Activated CD8-positive, alpha-beta memory T cell treated with anti-CD3 and anti-CD28 coated beads, Interleukin-2, amount 50 U/mL, for 48 hours (primary cell): Measurements from ENCODE around the gene ACOT7.
A peak's percentile ranks its signal among the peaks of the same experiment; 100 is the strongest.

Experiments
- DNase-seq: peaks from one replicate; pipeline ENCODE4 v3.0.0-alpha.2; 2020

Gene ACOT7

GRCh38 chr1:6424000-6424565 is 30.5 kb upstream of the ACOT7 start:
- peak; percentile 52 for DNase-seq

DNA sequence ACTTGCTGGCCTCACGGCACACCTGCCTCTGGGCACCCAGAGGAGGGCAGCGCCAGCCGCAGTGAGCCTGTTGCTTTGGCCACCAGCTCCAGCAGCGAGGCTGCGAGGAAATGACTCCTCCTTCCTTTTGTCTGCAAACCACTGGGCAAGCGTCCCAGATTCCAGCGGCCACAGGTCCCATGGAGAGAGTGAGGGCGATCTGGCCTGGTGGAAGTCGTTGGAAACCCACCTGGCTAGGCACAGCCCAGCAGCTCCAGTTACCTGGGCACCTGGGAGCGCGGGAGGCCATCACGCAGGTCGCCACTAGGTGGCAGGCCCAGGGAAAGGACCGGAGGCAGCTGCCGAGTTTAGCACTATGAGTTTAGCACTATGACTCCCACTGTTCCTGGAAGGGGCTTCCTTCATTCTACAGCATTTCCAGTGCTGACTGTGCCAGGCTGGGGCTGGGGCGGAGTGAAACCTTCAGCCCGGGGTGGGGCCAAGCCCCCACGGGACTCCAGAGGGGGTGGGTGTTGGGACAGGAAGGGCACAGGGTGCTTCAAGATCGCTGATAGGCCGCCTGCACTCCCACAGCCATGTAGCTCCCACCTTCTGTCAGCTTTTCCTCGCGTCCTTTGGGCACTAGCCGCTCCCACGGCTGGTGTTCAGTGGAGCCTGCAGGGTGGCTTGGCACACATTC is 29.9 kb upstream of the ACOT7 start:
- DNase-seq: peak; percentile 83

GRCh38 chr1:6421266-6421665 is 27.7 kb upstream of the ACOT7 start:
- DNase-seq: no peak

DNA sequence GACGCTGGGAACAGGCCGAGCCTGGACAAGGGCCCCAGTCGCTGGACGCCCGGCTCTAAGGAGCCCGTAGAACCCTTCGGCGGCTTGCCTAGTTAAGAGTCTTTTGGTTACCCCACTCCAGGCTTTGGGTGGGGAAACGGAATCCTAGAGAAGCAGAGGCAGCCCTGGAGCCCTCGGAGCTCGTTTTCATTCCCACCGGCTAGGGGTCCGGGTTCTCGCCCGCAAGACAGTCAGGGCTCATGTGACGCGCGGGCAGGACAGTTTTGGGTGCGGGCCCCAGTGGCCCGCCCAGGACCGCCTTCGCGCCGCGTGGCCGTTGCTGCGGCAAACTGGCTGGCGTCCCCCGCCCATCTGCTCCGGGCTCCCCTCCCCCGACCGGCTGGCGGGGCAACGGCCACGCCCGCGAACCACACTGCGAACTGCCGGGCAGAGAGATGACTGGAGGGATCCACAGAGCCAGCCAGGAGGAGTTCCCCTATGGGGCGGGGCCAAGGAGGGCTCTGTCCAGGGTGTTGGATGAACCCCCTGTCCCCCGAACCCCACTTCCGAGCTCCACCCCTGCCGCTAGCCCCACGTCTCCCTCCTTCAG is 27.0 kb upstream of the ACOT7 start:
- DNase-seq: no peak

GRCh38 chr1:6419804-6420453 is 26.4 kb upstream of the ACOT7 start, which contains the start of gene HES2:
Gene HES2, minus strand, starts transcription at chr1:6419919. Its CDS starts 99 bp downstream, at chr1:6419820.
- DNase-seq: no peak

DNA sequence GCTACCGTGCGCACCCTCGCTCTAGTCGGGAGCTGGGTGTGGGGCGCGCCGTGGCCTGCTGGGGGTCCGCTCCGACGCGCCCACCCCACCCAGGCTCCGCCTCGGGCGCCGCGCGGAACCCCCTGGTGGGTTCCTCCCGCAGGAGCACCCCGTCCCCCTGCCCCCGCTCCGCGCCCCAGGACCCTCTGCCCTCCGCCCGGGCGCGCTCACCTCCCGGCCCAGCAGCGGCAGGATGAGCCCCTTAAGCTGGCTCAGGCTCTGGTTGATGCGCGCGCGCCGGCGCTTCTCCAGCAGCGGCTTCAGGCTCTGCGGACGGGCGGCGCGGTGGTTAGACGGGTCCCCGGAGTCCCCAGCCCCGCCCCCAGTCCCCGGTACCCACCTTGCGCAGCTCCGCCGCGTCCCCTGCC is 25.8 kb upstream of the ACOT7 start:
- no peak for DNase-seq

DNA sequence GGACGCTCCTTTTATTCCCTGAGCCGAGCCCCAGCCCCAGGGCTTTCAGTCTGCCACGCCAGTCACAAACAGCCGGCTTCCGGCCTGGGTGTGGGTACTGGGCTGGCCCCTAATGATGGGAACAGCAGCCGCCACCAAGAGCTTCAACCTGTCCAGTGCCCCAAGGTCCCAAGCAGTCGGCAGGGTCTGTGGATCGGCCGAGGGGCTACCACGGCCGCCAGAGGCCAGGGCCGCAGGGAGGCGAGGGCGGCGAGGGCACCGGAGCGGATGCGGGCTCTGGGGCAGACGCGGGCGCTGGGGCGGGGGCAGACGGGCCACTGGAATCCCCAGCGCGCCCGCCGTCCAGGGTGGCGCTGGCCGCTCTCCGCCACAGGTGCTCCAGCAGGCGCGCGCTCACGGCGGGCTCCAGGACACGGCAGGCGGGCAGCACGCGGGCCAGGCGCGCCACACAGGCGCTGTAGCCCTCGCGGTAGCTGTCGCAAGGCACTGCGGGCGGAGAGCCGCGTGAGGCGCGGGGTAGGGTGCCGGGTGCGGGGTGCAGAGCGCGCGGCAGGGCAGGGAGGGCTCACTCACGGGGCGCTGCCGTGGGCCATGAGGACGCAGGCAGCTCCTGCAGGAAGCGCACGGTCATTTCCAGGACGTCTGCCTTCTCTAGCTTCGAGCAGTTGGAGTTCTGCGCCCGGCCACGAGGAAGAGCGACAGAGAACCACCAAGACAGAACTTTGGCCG is 25.3 kb upstream of the ACOT7 start:
- peak; percentile 50 for DNase-seq

DNA sequence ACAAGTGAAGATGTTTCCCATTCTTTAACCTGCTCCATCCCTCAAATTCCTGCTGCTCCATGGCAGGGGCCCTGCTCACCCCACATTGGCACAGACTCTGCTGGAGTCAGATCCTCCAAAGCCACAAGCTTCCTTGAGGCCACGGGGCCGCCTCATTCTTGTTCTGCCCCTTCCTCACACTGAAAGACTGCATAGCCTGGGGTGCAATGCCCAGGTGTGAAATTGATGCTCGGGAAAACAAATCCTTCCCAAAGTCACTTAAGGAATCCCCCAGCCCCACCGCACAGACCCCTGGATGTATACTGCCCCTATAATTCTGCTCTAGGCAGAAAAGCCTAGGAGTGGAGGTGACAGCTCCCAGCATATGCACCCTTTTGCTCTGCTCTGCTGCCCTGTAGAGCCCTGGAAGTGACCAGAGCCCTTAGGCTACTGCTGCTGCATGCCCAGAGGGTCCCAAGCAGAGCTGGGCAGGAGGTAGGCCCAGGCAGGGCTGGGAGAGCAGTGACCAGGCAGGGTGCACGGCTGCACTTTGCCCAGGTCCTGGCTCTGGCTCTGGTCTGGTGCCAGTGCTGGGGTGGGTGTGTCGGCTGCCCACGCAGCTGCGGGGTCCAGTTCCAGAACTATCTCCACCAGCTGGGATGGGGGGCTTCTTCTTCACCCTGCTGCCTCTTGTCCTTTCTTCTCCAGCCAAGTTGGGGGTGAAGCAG is 24.5 kb upstream of the ACOT7 start:
- no peak for DNase-seq

DNA sequence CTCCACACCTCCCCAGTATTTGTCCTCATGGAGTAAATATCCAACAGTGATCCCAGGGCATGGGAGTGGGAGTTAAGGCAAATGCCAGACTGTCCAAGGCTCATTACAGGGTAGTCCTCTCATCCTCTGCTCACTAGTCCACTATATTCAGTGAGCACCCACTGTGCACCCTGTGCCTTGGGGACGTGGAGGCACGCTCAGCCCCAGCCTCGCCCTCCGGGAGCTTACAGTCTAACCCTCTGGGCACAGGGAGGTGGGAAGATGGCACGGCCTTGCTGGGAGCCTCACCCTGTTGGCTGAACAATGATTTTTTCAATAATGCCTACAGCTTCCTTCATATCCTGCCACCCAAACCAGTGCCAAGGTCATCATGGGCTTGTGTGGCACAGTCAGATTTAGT is 23.3 kb upstream of the ACOT7 start:
- DNase-seq: no peak

DNA sequence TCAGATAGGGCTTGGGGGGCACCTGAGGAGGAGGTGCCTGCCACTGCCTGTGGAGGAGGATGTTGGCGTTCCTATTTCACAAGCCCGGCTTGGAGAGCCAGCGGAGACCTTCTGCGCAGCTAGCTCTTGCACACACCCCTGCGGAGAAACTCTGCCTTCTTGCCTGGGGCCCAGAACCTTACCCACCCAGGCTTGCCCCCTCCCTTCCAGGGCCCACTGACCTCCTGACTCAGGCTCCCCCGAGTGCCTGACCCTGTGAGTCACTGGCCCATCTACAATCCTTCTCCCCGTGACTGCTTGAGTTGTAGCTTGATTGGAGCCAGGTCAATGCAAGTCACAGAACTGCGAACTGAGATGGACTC is 22.7 kb upstream of the ACOT7 start:
- DNase-seq: no peak

GRCh38 chr1:6414881-6415626 is 21.5 kb upstream of the ACOT7 start:
- DNase-seq: no peak

DNA sequence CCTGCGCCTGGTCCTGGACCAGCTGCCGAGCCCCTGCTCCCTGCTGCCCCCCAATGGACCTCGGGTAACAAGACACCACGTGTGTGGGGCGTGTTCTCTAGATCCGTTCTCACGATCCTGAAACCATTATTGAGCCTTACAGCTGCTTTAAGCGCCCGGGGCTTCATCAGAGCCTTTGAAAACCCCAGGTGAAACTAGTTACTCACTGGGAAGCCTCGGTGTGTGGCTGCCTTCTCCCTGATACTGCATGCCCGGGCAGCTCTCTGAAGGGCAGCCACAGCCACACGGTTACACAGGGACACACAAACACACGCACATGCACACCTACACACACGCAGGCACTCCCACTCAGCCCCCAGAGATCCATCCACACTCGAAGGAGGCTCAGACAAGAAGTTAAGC is 20.9 kb upstream of the ACOT7 start:
- no peak for DNase-seq

GRCh38 chr1:6412896-6413295 is 19.3 kb upstream of the ACOT7 start:
- no peak for DNase-seq

DNA sequence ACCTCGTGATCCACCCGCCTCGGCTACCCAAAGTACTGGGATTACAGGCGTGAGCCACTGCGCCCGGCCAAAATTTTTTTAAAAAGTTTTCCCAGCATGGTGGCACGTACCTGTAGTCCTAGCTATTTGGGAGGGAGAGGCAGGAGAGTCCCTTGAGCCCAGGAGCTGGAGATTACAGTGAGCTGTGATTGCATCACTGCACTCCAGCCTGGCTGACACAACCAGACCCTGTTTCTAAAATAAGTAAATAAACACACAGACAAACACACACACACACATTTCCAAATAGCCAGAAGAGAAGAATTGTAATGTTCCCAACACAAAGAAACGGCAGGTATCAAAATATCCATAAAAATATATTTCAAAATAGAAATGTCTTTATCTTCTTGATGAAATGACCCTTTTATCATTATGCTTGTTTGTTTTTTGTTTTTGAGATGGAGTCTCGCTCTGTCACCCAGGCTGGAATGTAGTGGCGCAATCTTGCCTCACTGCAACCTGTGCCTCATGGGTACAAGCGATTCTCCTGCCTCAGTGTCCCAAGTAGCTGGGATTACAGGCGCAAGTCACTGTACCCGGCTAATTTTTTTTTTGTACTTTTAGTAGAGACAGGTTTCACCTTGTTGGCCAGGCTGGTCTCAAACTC is 16.8 kb upstream of the ACOT7 start:
- DNase-seq: no peak

DNA sequence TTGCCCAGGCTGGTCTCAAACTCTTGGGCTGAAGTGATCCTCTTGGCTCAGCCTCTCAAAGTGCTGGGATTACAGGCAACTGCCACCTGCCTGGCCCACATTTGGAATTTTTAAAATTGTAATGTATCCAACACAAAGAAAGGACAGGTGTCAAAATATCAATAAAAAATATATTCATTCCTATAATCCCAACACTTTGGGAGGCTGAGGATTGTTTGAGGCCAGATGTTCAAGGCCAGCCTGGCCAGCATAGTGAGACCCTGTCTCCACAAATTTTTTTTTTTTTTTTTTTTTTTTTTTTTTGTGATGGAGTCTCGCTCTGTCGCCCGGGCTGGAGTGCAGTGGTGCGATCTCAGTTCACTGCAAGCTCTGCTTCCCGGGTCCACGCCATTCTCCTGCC is 16.2 kb upstream of the ACOT7 start:
- no peak for DNase-seq

DNA sequence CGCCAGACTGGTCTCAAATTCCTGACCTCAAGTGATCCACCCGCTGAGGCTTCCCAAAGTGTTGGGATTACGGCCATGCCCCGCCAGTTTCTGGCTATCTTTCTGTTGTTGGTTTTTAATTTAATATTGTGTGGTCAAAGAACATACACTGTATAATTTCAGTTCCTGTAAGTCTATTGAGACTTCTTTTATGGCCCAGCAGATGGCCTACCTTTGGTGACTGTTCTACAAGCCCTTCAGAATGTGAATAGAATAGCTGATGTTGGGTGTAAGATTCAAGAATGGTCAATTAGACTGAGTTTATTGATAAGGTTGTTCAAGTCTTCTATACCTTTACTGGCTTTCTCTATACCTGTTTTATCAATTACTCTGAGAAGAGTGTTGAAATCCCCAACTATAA is 15.5 kb upstream of the ACOT7 start:
- DNase-seq: no peak

- no peak for DNase-seq
Measured at GRCh38 chr1:6408023-6408422, 14.5 kb upstream of the ACOT7 start.

DNA sequence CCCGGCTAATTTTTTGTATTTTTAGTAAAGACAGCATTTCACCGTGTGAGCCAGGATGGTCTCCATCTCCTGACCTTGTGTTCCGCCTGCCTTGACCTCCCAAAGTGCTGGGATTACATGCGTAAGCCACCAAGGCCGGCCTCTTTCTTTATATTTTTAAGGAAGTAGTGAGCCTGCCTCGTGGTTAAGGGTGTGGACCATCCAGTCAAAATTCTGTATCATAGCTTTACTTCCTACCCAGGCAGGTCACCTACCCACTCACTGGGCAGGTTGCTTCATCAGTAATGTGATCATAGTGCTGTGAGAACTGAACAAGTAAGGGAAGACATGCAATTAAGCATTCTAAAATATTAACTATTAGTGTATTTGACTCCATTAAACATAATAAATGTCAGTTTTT is 8.1 kb upstream of the ACOT7 start:
- no peak for DNase-seq

- no peak for DNase-seq
Measured at GRCh38 chr1:6399294-6399693, 5.7 kb upstream of the ACOT7 start.

DNA sequence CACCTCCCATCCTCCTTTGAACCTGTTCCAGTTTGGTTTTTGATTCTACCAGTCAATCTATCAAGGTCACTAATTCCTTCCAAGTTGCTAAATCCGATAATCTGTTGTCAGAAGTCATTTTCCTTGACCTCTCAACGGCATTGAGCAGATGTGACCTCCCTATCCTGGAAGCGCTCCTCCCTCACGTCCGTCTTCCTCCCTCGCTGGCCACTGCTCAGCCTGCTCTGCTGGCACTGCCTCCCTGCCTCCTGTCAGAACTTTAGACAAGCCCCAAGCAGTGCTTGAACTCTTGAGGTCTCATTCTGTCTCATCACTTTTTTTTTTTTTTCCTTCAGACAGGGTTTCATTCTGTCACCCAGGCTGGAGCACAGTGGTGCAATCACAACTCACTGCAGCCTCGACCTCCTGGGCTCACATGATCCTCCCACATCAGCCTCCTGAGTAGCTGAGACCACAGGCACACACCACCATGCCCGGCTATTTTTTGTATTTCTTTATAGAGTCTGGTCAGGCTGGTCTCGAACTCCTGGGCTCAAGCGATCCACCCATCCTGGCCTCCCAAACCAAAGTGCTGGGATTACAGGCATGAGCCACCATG is 4.4 kb upstream of the ACOT7 start:
- DNase-seq: no peak

- no peak for DNase-seq
Measured at GRCh38 chr1:6396998-6397397, 3.4 kb upstream of the ACOT7 start.
